Measurements from ENCODE around the gene SYTL3. TPM values are rescaled to one million over a fixed set of nuclear protein-coding genes. Genes with fewer than 3 reads are reported as not detected.

The SYTL3 gene
- total and polyA plus RNA-seq, 2 of the 8 experiments (the other 6 are each of a cell fraction or from before 2014, with no cell fraction given) = 0.27 to 0.99 TPM

GRCh38 chr6:158795516-158795915, 145.7 kb downstream of the SYTL3 start:
- H2BK5ac ChIP-seq (ENCODE audit: low read depth, low read length) = no peak overlapping the region
- DNase-seq (ENCODE audit: low read depth in 1 of 2, low spot score in 2 of 2) (no peak), FAIRE-seq (no peak)
- H3K27me3 ChIP-seq (replicated peaks in 1 of 4; ENCODE audit: control insufficient read depth in 3 of 4, extremely low read depth in 1 of 4, insufficient read depth in 3 of 4, low read length in 3 of 4) = no peaks in the 10 kb centered on the region
- peaks cover 45 to 99% of the 10 kb centered on the region in 2 experiments for H3K79me2 ChIP-seq (ENCODE audit: control insufficient read depth in 1 of 2, insufficient read depth in 2 of 2, low read length in 2 of 2)
- no peak overlapping the region for H3K56ac ChIP-seq (replicated peaks; ENCODE audit: insufficient read length, low read depth, low read length)
- no peak overlapping the region for H2AK5ac ChIP-seq (ENCODE audit: low read depth, low read length)
- no peak overlapping the region for H3K27ac ChIP-seq (ENCODE audit: low read depth, low read length)
- H3K18ac ChIP-seq (ENCODE audit: extremely low read depth, low read length) = no peak overlapping the region
- no peaks in the 10 kb centered on the region; a peak in 1 of 4 replicates for H3K9me3 ChIP-seq (ENCODE audit: insufficient read depth in 2 of 2, low read depth in 1 of 2, low read length in 1 of 2)
- H3K4me1 ChIP-seq (replicated peaks in 1 of 4; ENCODE audit: control insufficient read depth in 3 of 4, insufficient read depth in 4 of 4, low read length in 3 of 4) = peaks cover 0 to 13% (median 6%) of the 10 kb centered on the region in 4 experiments; a peak in 6 of 7 replicates
- no peak overlapping the region for H2BK15ac ChIP-seq (ENCODE audit: low read length)
- H2BK120ac ChIP-seq (replicated peaks; ENCODE audit: low read depth, low read length) = no peak overlapping the region
- POLR2A ChIA-PET (ENCODE audit: partially characterized antibody) = interaction anchor here (0.8 to 5.6 kb wide), 5 partner anchors 10 to 53 kb away, joined by 3 to 31 read pairs (median 4); no protein-coding TSS in a partner anchor
- H3K4me2 ChIP-seq (ENCODE audit: insufficient read depth in 1 of 2, low read depth in 2 of 2, low read length in 2 of 2) = no peak overlapping the region
- H4K8ac ChIP-seq (ENCODE audit: extremely low read depth, insufficient read depth, low read length) = no peak overlapping the region
- H3K9ac ChIP-seq (replicated peaks in 1 of 4; ENCODE audit: extremely low read depth in 1 of 4, low read depth in 3 of 4, low read length in 3 of 4) = no peak overlapping the region
- no peak overlapping the region for H4K5ac ChIP-seq (ENCODE audit: insufficient read length, low read depth, low read length)
- H3K4me3 ChIP-seq (ENCODE audit: extremely low read depth in 1 of 4, insufficient read depth in 2 of 4, low read depth in 3 of 4, low read length in 4 of 4) = no peak overlapping the region
- no peak overlapping the region for H2BK12ac ChIP-seq (ENCODE audit: low read depth, low read length)
- H3K14ac ChIP-seq (ENCODE audit: insufficient read length) = no peak overlapping the region
- no peak overlapping the region for H3K23ac ChIP-seq (ENCODE audit: insufficient read length)
- H2AFZ ChIP-seq (ENCODE audit: low read length) = no peak overlapping the region
- WGBS, 2 experiments (ENCODE audit: extremely low coverage in 1 of 2, insufficient coverage in 1 of 2, insufficient read length in 1 of 2, insufficient replicate concordance in 2 of 2, low coverage in 1 of 2, low lambda C conversion rate in 2 of 2, missing lambda C conversion rate in 1 of 2) = 95% methylated on average over 5 of the region's 5 CpGs; no CpG with 5 or more reads in 1 of the 2 experiments
- peaks cover 7% of the 10 kb centered on the region; the same call in 1 of the 2 replicates for H3K79me1 ChIP-seq (ENCODE audit: low read depth, low read length)
- H3K4ac ChIP-seq (replicated peaks; ENCODE audit: insufficient read length, low read depth, low read length) = no peak overlapping the region
- peaks cover 0 to 8% (median 0%) of the 10 kb centered on the region in 4 experiments; a peak in 2 of 8 replicates for H3K36me3 ChIP-seq (ENCODE audit: control insufficient read depth in 2 of 4, insufficient read depth in 4 of 4, low read length in 3 of 4)
- no peak overlapping the region for H4K91ac ChIP-seq (replicated peaks; ENCODE audit: insufficient read length, low read length)
- no peak overlapping the region for H2BK20ac ChIP-seq (ENCODE audit: low read length)
- H3K23me2 ChIP-seq (ENCODE audit: low read depth, low read length) = no peaks in the 10 kb centered on the region
- H4K20me1 ChIP-seq (replicated peaks in 1 of 2; ENCODE audit: control insufficient read depth in 1 of 2, insufficient read depth in 2 of 2, low read length in 2 of 2) = peaks cover 40 to 44% of the 10 kb centered on the region in 2 experiments
- CTCF ChIA-PET (ENCODE audit: partially characterized antibody) = interaction anchor here (0.5 to 3.7 kb wide), 12 partner anchors 8 to 179 kb away, joined by 3 to 25 read pairs (median 5); no protein-coding TSS in a partner anchor
- TF ChIP-seq CBX5 (IDR thresholded peaks at IDR 0.05; ENCODE audit: low read depth, low read length) = no peak
- no peak for TF ChIP-seq KDM1A (IDR thresholded peaks at IDR 0.05; ENCODE audit: borderline replicate concordance, low read length)
- no peak for TF ChIP-seq EP300 (IDR thresholded peaks at IDR 0.05; ENCODE audit: borderline replicate concordance in 1 of 2, low read depth in 2 of 2, low read length in 2 of 2)
- no peak for TF ChIP-seq FOSL1 (IDR thresholded peaks at IDR 0.05; ENCODE audit: insufficient read depth, low read depth, low read length)
- TF ChIP-seq, protein P1, sequence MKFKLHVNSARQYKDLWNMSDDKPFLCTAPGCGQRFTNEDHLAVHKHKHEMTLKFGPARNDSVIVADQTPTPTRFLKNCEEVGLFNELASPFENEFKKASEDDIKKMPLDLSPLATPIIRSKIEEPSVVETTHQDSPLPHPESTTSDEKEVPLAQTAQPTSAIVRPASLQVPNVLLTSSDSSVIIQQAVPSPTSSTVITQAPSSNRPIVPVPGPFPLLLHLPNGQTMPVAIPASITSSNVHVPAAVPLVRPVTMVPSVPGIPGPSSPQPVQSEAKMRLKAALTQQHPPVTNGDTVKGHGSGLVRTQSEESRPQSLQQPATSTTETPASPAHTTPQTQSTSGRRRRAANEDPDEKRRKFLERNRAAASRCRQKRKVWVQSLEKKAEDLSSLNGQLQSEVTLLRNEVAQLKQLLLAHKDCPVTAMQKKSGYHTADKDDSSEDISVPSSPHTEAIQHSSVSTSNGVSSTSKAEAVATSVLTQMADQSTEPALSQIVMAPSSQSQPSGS (IDR thresholded peaks at IDR 0.05; ENCODE audit: low read length) = no peak
- TF ChIP-seq NRF1 (IDR thresholded peaks at IDR 0.05; ENCODE audit: low read depth, low read length) = no peak
- TF ChIP-seq ZNF274 (IDR thresholded peaks at IDR 0.05; ENCODE audit: borderline replicate concordance, extremely low read depth, low read length) = no peak
